HG03378 (cell line): ENCODE measurements around the gene PUS1.
"Not testable (repeated sequence)": the region's sequence is repeated elsewhere in the genome, so short reads cannot be mapped to it uniquely, and the experiment has no call there.

ENCODE experiments used
- ATAC-seq: cut with Tn5 transposase; IDR thresholded peaks from one replicate; pipeline ENCODE4 v1.9.1; 2021; ENCODE audit warnings: mild to moderate bottlenecking, moderate library complexity; ENCODE audit not compliant: unreplicated experiment

The PUS1 gene

DNA sequence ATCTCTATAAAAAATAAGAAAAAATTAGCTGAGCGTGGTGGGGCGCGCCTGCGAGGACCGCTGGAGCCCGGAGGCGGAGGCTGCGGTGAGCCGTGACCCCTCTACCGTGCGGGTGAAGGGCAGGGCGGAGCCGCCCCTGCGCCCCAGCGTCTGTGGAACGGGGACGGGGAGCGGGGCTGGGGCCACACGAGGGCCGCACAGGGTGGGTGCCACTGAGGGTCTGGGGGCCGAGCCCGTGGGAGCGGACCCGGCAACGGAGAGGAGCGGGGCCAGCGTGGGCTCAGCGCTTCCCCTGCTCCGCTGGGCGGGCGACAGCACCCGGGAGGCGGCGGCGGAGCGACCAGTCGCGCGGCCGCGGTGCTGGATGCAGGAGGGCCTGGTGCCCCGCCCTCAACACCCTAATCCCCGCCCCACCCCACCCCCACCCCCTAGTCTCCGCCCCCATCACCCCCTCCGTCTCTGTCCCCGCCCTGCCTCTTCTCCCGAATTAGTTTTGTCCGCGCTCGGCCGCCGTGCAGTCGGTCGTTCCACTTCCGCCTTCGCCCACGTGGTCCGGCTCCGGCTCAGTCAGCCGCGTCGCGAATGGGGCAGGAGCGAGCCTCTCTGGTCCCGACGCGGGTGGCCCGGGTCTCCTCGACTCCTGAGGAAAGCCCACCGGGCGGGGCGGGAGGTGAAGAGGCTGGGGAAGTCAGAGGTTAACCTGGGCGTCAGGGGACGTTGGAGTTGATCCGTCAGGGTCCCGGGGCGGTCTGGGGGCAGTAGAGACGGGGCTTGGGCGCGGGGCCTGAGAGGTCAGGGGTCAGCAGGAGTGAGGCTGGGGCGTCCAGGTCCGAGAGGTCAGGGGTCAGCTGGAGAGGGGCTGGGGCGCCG is at the start of gene PUS1:
TSS of gene PUS1 (plus strand) at position 566 of the 870 bp plus-strand sequence. CDS start 447 bp downstream, outside the sequence.
- ATAC-seq: peak; percentile 42

DNA sequence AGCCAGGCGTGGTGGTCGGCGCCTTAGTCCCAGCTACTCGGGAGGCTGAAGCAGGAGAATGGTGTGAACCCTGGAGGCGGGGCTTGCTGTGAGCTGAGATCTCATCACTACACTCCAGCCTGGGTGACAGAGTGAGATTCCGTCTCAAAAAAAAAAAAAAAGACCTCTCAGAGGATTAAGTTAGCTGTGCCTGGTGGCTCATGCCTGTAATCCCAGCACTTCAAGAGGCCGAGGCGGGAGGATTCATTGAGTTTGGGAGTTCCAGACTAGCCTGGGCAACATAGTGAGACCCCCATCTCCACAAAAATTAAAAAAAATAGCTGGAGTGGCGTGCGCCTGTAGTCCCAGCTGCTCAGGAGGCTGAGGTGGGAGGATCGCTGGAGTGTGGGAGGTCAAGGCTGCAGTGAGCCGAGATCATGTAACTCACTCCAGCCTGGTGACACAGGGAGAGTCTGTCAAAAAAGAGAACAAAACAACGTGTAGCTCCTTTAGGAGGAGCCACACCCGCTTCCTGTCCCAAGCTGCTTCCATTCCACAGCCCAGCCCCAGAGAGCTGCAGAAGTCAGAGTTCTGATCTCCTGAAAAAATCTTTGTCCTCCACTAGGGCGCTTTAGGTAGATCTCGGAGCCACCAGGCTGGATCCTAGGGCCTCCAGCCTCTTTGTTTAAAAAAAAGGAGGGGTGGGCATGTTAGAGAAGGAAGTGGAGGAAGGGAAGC is 46.1 kb upstream of the PUS1 start:
- ATAC-seq: no peak

DNA sequence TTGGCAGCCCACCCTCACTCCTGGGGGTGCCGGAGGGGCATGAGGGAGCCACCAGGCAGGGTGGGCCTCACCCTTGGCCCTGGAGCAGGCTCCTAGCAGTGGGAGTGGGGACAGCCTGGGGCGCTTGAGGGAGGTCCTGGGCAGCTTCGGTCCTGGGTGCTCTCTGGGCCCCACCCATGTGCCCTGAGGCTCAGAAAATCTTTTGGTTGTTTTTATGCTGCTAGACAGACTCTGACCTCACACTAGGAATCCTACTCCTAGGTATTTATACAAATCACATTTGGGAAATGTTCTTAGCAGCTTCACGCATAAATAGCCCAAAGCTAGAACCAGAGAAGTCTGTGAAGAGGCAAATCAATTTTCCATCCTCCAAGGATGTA is 45.6 kb upstream of the PUS1 start:
- no peak for ATAC-seq

DNA sequence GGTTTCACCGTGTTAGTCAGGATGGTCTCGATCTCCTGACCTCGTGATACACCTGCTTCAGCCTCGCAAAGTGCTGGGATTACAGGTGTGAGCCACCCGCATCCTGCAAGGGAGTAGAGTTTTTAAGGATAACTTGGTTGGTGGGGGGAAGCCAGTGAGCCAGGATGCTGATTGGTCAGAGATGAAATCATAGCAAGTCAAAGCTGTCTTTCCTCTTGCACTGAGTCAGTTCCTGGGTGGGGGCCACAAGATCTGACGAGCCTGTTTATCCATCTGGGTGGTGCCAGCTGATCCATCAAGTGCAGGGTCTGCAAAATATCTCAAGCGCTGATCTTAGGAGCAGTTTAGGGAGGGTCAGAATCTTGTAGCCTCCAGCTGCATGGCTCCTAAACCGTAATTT is 44.0 kb upstream of the PUS1 start:
- not testable (repeated sequence) for ATAC-seq

DNA sequence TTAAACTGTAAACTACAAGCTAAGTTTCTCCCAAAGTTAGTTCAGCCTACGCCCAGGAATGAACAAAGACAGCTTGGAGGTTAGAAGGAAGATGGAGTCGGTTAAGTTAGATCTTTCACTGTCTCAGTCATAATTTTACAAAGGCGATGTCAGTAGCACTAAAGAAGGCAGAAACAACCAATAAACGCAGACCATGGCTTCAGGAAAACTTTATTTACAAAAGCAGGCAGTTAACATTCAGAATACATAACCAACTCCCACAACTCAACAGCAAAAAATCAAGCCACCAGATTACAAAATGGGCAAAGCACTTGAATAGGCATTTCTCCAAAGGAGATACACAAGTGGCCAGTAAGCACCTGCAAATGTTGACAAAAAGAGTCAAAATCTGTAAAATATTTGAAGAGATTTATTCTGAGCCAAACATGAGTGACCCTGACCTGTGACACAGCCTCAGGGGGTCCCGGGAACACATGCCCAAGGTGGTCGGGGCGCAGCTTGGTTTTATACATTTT is 43.5 kb upstream of the PUS1 start:
- no peak for ATAC-seq

DNA sequence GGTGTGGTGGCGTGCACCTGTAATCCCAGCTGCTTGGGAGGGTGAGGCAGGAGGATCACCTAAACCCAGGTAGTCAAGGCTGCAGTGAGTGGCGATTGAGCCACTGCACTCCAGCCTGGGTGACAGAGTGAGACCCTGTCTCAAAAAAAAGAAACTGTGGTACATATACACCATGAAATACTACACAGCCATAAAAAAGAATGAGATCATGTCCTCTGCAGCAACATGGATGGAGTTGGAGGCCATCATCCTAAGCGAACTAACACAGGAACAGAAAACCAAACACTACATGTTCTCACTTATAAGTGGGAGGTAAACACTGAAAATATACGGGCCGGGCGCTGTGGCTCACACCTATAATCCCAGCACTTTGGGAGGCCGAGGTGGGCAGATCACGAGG is 37.4 kb upstream of the PUS1 start:
- not testable (repeated sequence) for ATAC-seq

DNA sequence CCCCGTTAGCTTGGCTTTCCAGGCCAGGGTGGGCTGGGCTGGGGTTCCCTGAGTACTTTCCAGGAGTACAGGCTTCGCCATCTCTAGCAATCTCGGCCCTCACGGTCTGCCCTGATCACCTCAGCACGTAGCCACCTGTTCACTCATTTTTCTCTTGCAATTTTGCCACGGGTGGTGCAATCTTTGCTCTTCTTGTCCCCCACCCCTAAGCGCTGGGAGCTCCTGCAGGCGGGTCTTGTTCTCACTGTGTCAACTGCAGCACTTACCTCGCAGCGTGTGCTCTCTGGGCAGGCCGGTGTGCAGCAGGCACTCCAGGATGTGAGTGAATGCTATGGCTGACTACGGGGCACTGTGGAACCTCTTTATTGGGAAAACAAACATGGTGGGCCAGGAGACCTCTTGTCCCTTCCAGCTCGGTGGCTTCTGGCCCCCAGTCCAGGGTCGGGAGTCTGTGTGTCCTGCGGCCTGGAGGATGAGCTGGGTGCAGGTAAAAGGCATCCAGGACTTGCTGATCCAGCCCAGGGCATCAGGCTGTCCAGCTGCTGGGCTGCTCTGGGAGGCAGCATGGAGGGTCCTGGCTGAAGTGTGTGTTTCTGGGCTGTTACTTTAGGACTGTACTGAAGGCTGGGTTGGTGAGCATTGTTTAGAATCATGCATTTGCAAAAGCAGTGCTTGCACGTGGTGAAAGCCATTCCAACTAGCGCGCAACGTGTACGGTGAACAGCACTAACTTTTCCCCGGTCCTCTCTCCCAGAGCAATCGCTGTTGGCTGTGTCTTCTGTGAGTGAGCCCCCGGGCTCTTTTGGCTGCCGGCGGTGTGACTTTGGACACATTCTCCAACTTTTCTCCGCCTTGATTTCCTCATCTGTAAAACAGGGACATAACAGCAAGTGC is 36.1 kb upstream of the PUS1 start:
- no peak for ATAC-seq

DNA sequence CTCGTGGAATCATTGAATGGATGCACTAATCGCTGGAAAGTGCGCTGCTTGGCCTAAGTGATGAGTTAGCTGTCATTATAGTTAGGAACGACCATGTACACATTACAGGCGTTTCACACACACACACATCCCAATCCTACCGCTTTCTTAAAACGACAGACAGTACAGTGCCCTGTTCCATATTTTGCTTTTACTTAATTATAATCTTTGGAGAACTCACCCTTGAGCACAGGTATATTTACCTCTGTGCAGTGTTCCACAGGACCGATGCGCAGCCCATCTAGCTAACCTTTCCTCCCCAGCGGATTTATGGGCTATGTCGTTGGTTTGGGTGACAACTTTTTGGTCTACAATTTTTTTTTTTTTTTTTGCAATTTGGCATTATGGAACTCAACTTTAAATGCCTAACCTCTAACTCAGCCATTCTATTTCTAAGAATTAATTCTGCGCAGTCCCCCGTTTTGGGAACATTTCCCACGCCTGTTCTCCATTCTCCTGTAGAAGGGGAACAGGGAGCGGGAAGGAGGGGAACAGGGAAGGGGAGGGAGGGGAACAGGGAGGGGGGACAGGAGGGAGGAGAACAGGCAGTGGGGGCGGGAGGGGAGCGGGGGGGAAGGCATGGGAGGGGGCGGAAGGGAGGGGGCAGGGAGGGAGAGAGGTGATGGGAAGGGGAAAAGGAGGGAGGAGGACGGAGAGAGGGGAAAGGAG is 35.3 kb upstream of the PUS1 start:
- no peak for ATAC-seq

DNA sequence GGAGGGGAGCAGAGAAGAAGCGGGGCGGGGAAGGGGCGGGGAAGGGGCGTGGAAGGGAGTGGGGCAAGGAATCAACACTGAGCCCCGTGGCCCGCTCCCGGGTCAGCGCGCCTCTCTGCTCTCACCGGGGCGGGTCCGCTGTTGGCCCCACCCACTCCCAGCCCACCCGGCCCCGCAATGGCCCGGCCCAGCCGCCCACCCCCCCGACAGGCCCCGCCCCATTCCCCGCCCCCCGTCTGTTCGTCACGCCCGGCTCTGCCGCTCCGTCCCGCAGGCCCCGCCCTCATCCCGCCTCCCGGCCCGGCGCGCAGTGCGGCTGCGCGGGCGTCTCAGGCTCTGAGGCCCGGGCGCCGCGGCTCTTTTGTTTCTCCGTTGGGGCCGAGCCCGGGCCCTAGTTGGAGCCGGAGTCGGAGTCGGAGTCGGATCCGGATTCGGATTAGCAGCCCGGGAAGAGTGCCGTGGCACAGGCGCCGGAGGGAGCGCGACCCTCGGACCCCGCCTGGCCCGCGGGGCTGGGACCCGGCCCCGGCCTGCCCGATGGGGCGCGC is 34.7 kb upstream of the PUS1 start, which contains the start of gene ULK1:
TSS of gene ULK1 (plus strand) at position 310 of the 548 bp plus-strand sequence. CDS start 380 bp downstream, outside the sequence.
- peak; percentile 48 for ATAC-seq

DNA sequence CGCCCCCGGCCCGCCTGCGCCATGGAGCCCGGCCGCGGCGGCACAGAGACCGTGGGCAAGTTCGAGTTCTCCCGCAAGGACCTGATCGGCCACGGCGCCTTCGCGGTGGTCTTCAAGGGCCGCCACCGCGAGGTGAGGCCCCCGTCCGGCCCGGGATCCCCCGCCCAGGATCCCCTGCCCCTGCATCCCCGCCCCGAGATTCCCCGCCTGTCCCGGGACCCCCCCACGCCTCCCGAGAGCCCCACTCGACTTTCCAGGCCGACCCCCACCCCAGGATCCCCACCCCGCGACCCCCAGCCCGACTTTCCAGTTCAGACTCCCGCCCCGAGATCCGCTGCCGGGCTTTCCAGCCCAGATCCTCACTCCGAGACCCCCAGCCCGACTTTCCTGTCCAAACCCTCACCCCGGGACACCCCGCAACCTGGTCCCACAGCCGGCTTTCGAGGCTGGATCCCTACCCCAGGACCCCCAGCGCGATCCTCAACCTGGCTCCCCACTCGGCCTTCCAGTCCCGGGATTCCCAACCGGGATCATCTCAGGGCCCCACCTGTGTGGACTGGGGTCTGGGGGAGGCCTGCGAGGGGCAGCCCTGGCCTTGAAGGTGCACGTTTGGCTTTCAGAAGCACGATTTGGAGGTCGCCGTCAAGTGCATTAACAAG is 34.0 kb upstream of the PUS1 start:
- peak; percentile 7 for ATAC-seq

DNA sequence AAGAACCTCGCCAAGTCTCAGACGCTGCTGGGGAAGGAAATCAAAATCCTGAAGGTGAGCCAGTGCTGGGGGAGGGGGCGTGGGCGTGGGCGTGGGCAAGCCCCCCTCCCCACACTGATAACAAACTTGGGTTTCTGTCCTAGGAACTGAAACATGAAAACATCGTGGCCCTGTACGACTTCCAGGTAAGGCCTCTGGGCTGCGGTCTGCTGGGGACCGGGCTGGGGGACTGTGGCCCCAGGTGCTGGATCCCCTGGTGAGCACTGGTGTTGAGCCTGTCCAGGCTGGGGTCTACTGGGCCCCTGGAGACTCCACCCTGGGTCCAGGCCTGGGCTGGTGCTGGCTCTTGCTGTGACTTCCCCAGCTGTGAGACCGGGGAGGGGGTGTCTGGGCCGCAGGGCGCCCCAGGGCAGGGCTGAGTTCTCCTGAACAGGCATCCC is 33.4 kb upstream of the PUS1 start:
- ATAC-seq: peak; percentile 19

DNA sequence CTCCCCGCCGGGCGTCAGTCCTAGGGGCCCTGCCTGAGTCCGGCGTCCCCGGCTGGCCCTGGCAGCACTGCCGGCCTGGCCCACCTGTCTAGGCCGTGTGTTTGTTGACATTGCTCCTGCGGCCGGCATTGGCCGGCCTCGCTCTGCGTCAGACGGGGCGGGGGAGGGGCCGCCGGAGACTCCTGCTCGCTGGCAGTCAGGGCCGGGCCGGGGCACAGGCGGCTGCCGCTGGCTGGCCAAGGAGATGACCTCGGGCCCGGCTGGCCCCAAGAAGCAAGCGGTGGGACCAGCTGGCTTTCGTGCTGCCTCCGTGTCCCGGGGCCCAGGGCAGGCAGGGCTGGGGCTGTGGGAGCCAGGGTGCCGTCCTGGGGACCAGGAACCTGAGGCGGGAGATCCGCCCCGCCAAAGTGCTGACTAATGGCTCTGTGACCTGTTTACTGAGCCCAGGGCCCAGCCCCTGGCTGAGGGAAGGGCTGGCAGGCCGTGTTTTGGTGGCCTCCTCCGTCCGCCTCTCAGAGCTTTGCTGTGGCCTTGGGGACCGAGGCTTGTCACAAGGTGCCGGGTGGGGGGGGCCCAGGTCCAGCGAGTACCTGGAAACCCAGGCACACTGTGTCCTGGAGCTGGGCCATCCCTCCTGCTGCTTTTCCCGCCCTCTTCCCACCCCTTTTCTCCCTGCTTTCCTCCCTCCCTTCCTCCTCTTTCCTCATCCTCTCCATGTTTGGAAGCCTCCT is 32.8 kb upstream of the PUS1 start:
- ATAC-seq: peak; percentile 54

DNA sequence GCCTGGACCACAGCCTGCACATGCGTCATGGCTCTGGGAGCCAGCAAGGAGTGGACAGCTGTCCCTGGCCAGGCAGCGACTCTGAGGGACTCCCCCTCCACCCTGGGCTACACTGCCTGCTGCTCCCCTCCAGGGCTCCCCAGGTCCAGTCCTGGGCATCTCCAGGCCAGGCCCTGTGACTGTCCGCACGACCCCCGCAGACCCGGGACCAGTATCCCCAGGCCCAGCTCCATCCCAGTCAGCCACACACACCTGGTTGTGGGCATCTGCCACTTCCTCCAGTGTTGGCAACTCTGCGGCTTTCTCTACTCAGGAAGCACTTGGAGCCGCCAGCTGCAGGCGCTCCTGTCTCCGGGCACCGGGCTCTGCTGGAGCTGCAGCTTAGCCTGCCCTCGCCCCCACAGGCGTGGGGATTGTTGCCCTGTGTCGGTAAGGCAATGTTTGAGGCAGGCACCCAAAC is 32.2 kb upstream of the PUS1 start:
- ATAC-seq: no peak

DNA sequence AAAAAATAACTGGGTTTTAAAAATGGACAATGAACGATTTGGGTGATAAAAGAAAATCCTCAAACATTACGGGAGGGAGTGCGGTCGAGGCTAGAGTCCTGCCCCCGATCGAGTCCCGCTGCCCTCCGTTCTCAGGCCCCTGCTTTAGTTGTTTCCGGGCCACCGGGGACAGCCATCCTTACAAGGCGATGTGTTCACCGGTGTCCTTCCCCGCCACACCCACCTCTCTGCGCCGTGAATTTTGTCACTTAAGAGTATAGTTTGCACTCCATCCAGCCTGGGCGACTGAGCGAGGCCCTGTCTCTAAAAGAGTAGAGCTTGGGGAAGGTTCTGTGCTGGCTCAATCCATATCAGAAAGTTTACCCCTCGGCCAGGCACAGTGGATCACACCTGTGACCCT is 31.8 kb upstream of the PUS1 start:
- no peak for ATAC-seq

DNA sequence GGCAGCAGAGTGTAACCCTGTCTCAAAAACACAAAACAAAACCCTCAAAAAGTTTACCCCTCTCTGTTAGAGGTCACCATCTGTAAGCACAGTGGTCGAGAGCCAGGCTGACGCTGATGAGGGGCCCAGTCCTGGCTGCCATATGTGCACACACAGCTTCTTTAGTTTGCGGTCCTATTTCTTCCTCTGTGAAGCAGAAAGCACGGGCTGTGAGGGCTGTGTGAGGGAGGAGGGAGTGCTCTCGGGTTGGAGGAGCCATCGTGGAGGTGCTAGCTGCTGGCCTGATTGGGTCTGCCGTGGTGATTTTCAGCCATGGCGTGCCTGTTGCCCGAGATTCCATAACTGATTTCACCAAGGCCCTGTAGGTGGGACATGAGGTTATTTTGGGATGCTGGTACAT is 31.2 kb upstream of the PUS1 start:
- ATAC-seq: no peak

DNA sequence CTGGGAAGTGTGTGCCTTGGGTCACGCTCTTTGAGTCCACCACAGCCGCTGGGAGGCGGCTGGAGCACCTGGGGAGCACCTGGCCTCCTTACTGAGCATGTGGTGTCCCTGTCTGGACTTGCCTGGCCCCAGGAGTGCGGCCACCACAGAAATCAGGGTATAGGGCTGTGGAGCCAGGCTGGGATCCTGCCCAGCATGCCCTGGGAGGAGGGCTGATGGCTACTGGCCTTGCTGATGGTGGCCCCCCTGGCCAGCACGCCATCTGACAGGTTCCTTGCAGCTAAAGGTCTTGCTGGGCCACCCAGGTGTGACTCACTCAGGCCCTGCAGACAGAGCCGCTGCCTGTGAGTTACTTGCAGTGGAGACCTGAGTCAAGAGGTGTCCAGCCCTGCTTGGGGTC is 28.7 kb upstream of the PUS1 start:
- ATAC-seq: no peak

DNA sequence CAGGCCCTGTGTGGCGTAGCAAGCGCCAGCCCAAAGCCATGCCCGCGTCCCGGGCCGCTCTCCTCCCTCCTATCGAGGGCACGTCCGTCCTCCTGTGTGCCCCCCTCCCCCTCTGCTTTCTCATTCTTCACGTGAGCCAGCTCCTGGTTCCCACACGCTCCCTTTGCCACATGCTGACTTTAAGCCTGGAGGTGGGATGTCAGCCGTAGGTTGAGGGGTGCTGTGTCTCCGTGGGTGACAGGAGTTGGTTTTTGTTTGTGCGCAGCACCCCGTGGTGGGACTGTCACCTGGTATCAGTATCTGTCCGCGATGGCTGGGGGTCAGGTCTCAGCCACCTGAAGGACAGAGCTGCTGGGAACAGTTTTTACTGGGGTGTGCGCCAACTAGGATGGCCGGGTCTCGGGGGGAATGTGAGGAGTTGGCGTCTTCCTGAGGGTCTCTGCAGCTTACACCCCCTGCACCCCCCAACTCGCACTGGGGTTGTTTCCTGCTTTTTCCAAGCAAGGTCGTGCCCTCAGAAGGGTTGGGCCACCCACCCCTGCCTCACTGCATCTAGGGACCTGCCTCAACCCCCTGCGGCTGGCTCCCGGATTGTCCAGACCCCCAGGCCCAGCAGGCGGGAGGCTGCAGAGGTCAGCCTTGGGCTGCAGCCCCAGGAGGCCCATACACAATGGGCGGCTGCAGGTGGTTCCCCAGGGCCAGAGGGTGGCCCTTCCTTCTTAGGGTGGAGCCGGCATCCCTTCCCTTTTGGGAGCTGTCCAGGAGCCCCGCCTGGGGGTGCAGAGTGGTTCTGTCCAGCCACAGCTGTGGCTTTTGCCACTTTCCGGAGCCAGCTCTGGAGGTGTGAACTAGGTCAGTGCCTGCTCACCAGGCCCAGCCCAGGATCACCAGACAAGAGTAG is 27.4 kb upstream of the PUS1 start:
- no peak for ATAC-seq
